GM12875 (cell line): Measurements from ENCODE around the gene NFAM1.

ENCODE experiments used
- H3K4me3 ChIP-seq: one replicate; pipeline ENCODE4 v1.5.1; 2011; ENCODE audit warnings: low read depth, low read length, control low read depth
- CTCF ChIP-seq: IDR thresholded peaks from 2 replicates; pipeline ENCODE4 v1.5.1; 2011; ENCODE audit warnings: low read depth, mild to moderate bottlenecking, control low read depth, inconsistent platforms, low read length, moderate library complexity, borderline replicate concordance; ENCODE audit not compliant: insufficient read depth

Gene NFAM1

GRCh38 chr22:42396621-42397331 is 35.4 kb downstream of the NFAM1 start:
- H3K4me3 ChIP-seq = peak overlapping the region; percentile 31
- peak; percentile 29; the same call in 1 of the 2 replicates for TF ChIP-seq CTCF

- H3K4me3 ChIP-seq = no peak overlapping the region
- TF ChIP-seq CTCF = no peak
These were observed 43.1 kb downstream of the NFAM1 start for GRCh38 chr22:42389143-42389542.

GRCh38 chr22:42388130-42388797 is 43.9 kb downstream of the NFAM1 start:
- no peak for TF ChIP-seq CTCF
- H3K4me3 ChIP-seq = no peak overlapping the region

DNA sequence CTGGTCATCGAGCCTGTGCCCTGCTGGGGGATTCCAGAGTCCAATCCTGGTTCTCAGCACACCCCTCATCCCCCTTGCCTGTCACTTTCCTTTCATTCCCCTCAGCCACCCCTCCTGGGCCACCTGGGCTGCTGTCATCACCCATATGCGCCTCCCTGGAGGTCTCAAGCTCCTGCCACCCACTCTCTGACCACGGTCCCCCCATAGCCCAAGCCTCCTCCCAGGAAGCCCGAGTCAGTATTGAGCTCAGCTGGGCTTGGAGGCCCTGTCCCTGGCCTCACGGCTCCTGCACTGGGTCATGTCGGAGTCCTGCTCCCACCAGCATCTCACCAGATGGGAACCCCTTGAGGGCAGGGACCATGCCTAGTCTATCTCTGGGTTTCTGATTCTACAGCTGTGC is 44.6 kb downstream of the NFAM1 start:
- H3K4me3 ChIP-seq = no peak overlapping the region
- TF ChIP-seq CTCF = no peak

GRCh38 chr22:42385696-42386095 is 46.5 kb downstream of the NFAM1 start:
- no peak for TF ChIP-seq CTCF
- H3K4me3 ChIP-seq = no peak overlapping the region

GRCh38 chr22:42384506-42384905 is 47.7 kb downstream of the NFAM1 start:
- TF ChIP-seq CTCF = no peak
- H3K4me3 ChIP-seq = no peak overlapping the region

DNA sequence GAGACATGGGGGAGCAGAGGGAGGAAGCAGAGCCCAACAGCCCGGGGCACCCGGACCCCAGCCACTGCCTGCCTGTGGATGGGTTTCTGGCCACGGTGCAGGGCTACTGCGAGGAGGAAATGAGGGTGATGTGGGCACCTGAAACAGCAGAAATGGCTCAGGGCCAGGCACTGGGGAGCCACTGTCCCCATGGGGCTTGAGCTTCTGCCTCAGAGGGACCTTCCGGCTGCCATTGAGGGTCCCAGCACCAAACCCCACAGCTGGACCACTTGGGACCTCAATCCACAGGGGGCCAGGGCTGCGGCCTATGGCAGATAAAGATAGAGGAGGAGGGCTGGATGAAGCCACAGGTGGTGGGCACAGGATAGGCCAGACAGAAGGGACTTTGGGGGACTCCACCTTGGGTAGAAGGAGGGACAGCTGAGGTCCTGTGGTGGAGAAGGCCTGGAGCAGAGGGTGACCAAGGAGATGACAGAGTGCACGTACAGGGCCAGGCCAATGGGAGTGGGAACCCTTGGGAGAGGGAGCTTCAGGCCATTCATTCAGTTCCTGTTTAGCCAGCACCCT is 48.3 kb downstream of the NFAM1 start:
- H3K4me3 ChIP-seq = no peak overlapping the region
- TF ChIP-seq CTCF = no peak
